ENCODE results near the gene HS3ST5. TPM values are rescaled to one million over a fixed set of nuclear protein-coding genes. Genes with fewer than 3 reads are reported as not detected.
"Not testable (repeated sequence)": the region's sequence is repeated elsewhere in the genome, so short reads cannot be mapped to it uniquely, and the experiment has no call there.

HS3ST5 gene
- total RNA-seq, 2 experiments from 2014 or later = not detected

DNA sequence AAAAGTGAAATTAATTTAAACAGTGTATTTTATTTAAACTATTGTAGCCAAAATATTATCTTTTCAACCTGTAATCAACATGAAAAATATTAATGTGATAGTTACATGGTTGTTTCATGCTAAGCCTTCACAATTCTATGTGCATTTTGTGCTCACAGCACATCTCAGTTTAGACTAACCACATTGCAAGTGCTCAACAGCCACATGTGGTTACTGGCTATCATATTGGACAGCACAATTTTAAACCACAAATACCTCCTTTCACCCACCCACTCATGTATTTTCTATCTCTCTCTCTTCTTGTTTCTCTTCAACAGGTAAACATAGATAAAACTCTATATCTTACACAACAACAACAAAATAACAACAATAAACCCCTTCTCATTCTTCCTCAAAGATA, 12.5 kb upstream of the HS3ST5 start:
- CTCF ChIA-PET = no interaction called here
- H3K9me3 Mint-ChIP-seq (ENCODE audit: low read depth) = no peaks in the 10 kb centered on the region
- H3K4me3 Mint-ChIP-seq = no peak overlapping the region
- H3K27me3 Mint-ChIP-seq = no peaks in the 10 kb centered on the region
- no peaks in the 10 kb centered on the region for H3K4me1 Mint-ChIP-seq
- ATAC-seq (no peak), DNase-seq (no peak)
- H3K36me3 Mint-ChIP-seq = no peaks in the 10 kb centered on the region
- H3K27ac Mint-ChIP-seq = no peak overlapping the region

DNA sequence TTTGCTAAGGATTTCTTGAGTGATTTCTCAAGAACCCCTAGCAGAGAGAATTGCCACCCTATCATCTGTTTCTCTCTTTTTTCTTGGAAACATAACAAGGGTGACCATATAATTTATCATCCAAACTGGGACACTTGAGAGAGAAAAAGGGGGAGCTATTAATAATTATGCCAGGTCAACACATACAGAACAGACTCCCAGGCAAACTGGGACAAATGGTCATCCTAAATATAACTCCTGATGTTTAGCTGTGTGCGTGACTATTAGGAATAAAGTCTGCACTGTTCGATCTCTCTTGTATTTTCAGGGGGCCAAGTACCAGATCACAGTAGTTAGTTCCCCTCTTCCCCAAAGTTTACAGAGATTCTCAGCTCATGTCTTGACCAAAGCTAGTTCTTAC, 11.7 kb upstream of the HS3ST5 start:
- CTCF ChIA-PET = no interaction called here
- no peak overlapping the region for H3K27ac Mint-ChIP-seq
- no peak for DNase-seq
- H3K27me3 Mint-ChIP-seq = no peaks in the 10 kb centered on the region
- H3K4me3 Mint-ChIP-seq = no peak overlapping the region
- ATAC-seq = no peak
- no peaks in the 10 kb centered on the region for H3K9me3 Mint-ChIP-seq (ENCODE audit: low read depth)
- H3K4me1 Mint-ChIP-seq = no peaks in the 10 kb centered on the region
- no peaks in the 10 kb centered on the region for H3K36me3 Mint-ChIP-seq

DNA sequence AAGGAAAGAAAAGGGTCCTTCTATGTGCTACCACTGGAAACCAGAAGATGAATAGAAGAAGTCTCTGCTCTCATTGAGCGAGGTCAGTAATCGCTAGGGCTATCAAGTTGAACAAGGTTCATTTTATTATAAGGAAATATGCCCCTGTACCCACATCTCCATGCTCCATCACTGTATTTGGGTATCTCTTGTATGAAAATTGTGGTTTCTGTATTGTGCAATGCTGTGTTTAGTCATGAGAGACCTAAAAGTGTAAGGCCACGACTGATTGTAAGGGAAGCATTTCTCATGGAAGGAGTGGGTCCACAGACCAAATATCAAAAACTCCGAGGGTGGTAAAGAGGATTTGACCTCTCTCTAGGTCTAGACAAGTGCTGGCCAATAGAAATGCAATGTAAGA, 3.6 kb upstream of the HS3ST5 start:
- peaks cover 26% of the 10 kb centered on the region for H3K27me3 Mint-ChIP-seq
- H3K4me3 Mint-ChIP-seq = no peak overlapping the region
- H3K9me3 Mint-ChIP-seq (ENCODE audit: low read depth) = no peaks in the 10 kb centered on the region
- H3K4me1 Mint-ChIP-seq = no peaks in the 10 kb centered on the region
- DNase-seq (no peak), ATAC-seq (no peak)
- H3K36me3 Mint-ChIP-seq = no peaks in the 10 kb centered on the region
- H3K27ac Mint-ChIP-seq = no peak overlapping the region
- CTCF ChIA-PET = no interaction called here

DNA sequence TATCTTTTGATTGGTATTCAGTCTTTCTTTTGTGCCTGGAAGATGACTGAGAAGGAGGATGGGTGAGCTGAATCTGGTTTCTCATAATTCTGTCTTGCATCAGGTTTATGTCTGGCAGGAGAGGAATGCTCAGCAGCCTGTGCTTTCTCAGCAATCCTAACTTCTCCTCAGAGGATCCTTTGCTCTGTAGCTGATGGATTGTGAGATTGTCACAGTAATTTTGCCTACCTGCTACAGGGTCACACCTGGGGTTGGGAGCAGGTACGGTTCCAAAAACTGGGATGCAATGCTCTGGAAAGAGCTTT, 2.1 kb upstream of the HS3ST5 start:
- Mint-ChIP-seq H3K36me3 (no peaks in the 10 kb centered on the region), H3K27ac (no peak overlapping the region), H3K4me3 (no peak overlapping the region), H3K27me3 (peaks cover 35% of the 10 kb centered on the region), H3K9me3 (ENCODE audit: low read depth) (no peaks in the 10 kb centered on the region), H3K4me1 (no peaks in the 10 kb centered on the region)
- no peak for ATAC-seq
- no peak for DNase-seq
- CTCF ChIA-PET = no interaction called here

DNA sequence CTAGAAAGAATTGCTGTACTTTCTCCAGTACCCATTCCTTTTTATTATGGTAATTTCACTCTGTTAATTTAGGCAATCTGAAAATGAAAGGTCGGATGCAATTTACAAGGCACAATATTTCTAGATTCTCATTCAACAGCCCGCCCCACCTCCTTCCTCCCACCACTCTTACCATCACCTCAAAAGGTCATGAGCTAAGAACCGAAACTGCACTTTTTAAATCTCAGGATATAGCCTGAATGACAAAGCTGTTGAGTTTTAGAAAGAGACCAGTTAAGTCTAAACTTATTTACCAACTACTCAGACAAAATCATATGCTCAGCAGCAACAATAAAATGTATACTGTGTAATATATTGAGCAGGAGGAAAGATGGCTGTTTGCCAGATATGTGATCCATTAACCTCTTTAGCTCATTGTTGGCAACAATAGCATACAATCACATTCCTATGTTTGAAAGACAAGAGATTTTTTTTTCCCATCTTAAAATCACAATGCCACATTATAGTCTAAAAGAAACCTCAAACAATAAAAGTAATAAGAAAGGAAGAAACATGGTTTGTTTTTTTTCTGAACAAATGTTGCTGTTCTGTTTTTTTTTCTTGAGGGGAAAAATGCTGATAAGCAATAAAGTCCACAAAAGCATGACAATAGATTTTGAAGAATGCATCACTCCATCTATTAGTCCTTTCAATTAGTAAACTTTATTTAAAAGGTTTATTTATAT, 1.6 kb upstream of the HS3ST5 start:
- no peak for ATAC-seq
- CTCF ChIA-PET = no interaction called here
- peaks cover 40% of the 10 kb centered on the region for H3K27me3 Mint-ChIP-seq

DNA sequence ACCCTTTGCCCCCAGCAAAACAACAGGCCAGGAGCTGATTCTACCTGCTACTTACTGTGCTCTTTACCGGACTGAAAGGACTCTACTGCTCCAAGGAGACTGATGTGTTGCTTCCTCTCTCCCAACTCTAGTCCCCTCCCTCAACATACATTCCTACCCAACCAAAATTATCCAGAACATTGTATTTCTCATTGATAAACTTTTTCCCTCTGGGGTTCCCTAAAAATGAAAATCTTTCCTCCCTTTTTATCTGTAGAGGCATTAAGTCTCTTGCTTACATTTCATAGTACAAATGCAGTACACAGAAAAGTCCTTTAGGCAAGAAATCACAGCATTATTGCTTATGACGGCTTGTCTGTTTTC, 940 bp upstream of the HS3ST5 start:
- Mint-ChIP-seq H3K36me3 (no peaks in the 10 kb centered on the region), H3K4me1 (no peaks in the 10 kb centered on the region), H3K9me3 (ENCODE audit: low read depth) (no peaks in the 10 kb centered on the region), H3K27ac (peak overlapping the region; percentile 13), H3K27me3 (peaks cover 41% of the 10 kb centered on the region), H3K4me3 (no peak overlapping the region)
- CTCF ChIA-PET = no interaction called here
- no peak for ATAC-seq
- DNase-seq = no peak

More for the DNA sequence above, 1.6 kb upstream of the HS3ST5 start:
- DNase-seq = no peak
- Mint-ChIP-seq H3K27ac (no peak overlapping the region), H3K36me3 (no peaks in the 10 kb centered on the region), H3K9me3 (ENCODE audit: low read depth) (no peaks in the 10 kb centered on the region), H3K4me3 (no peak overlapping the region), H3K4me1 (no peaks in the 10 kb centered on the region)

DNA sequence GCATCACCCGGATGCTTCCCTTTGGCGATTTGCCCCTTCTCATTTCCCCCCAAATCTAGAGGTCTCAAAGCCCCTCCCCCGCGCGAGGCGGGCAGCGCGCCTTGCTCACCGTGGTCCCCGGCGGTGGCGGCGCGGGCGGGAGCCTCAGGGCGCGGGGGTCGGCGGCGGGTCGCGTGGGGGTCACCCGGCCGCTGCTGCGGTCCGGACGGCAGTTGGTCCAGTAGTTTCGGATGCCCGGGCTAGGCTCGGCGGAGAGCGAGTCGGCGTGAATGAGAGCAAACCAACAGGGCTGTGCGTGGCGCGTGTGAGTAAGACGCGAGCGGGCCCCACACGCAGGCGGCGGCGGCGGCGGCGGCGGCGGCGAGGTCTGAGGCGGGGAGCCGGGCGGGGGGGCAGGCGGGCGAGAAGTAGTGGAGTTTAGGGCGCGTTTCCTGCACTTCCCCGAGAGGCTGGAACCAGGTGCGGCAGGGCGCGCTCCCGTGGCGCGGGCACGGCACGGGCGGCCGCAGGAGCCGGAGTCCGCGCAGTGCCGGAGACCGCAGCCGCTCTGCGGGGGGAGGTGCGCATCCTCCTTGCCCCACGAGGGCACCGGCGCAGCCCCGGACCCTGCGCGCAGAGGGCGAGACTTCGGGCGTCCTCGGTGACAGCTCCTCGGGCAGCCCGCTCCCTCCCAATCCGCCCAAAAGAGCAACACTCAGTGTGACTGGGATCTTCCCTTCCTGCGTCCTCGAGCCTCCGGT, 567 bp downstream of the HS3ST5 start:
- DNase-seq (no peak), ATAC-seq (no peak)
- no peaks in the 10 kb centered on the region for H3K36me3 Mint-ChIP-seq
- no peaks in the 10 kb centered on the region for H3K9me3 Mint-ChIP-seq (ENCODE audit: low read depth)
- H3K4me1 Mint-ChIP-seq = no peaks in the 10 kb centered on the region
- H3K4me3 Mint-ChIP-seq = no peak overlapping the region
- no peak overlapping the region for H3K27ac Mint-ChIP-seq
- CTCF ChIA-PET = no interaction called here
- H3K27me3 Mint-ChIP-seq = peaks cover 41% of the 10 kb centered on the region

DNA sequence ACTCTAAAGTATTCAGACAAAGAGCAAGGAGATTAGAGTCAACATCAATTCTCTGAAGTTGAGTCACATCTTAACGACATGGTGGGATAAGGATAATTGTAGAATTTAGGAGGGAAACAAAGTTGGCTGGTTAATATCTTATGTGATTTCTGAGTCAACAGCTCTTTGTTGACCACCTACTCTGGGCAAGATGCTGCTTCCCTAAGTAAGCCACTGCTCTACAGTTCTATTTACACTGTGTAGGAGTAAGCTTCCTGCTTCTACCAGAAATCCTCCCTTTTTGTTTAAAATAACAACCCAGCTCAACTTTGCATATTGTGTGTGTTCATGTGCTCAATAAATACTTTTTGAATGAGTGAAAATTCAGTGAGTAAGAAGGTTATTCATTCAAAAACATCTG, 3.1 kb downstream of the HS3ST5 start:
- Mint-ChIP-seq H3K36me3 (no peaks in the 10 kb centered on the region), H3K27me3 (peaks cover 36% of the 10 kb centered on the region), H3K9me3 (ENCODE audit: low read depth) (no peaks in the 10 kb centered on the region), H3K27ac (no peak overlapping the region), H3K4me3 (no peak overlapping the region), H3K4me1 (no peaks in the 10 kb centered on the region)
- DNase-seq (no peak), ATAC-seq (no peak)
- CTCF ChIA-PET = no interaction called here

DNA sequence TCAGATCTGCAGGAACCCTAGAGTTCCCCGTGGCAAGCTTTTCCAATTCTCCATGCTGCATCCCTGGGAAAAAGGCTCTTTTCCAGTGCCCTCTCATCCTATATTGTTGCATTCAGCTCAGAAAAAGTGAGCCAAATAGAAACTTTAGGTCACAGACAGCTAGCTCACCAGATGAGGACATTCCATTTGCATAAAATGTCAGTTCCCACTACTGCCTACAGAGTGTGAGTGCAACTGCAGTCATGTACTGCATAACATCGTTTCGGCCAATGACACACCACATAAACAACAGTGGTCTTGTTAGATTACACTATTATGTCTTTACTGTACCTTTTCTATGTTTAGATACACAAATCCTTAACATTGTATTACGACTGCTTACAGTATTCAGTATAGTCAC, 8.6 kb downstream of the HS3ST5 start:
- H3K36me3 Mint-ChIP-seq = no peaks in the 10 kb centered on the region

DNA sequence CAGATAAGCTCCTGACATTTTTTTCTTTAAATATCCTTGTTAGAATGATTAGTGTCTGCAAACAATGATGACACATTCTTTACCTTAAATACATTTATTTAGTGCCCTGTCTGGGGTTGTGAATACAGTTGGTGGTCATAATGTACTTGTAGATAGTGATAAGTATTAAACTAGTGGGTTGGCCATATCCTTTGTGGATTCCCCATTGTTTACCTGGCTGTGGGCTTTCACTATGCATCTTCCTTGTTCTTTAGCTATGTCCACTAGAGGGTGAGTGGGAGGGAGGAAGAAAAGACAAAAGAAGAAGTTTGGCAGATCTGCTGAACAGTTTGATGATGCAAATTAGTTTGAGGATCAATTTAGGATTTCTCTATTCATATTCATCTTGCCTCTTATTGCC, 15.7 kb downstream of the HS3ST5 start:
- Mint-ChIP-seq H3K36me3 (no peaks in the 10 kb centered on the region), H3K4me3 (no peak overlapping the region), H3K27me3 (no peaks in the 10 kb centered on the region), H3K9me3 (ENCODE audit: low read depth) (no peaks in the 10 kb centered on the region), H3K27ac (no peak overlapping the region), H3K4me1 (no peaks in the 10 kb centered on the region)
- CTCF ChIA-PET = no interaction called here
- DNase-seq = no peak
- no peak for ATAC-seq

More for the DNA sequence above, 8.6 kb downstream of the HS3ST5 start:
- Mint-ChIP-seq H3K27ac (no peak overlapping the region), H3K27me3 (no peaks in the 10 kb centered on the region), H3K4me3 (no peak overlapping the region), H3K9me3 (ENCODE audit: low read depth) (no peaks in the 10 kb centered on the region), H3K4me1 (no peaks in the 10 kb centered on the region)
- CTCF ChIA-PET = no interaction called here
- ATAC-seq = no peak
- DNase-seq = no peak

DNA sequence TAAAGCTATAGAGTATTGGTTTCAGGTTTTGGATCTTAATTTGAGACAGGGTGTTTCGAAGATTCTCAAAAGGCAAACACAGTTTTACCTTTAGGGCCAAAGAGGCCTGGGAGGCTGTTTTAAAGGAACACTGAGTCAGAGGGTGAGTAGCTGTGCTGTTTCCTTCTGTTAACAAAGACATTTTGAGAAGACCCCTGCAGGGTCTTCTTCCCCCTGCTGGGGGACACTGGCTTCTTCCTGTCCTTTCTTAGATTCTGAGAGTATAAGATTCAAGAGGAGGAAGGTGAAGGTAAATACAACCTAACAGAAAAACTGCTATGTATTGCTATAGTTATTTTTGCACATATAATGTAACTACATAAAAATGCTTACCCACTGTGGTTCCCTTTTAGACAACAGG, 19.0 kb downstream of the HS3ST5 start:
- Mint-ChIP-seq H3K4me3 (no peak overlapping the region), H3K27me3 (no peaks in the 10 kb centered on the region), H3K9me3 (ENCODE audit: low read depth) (no peaks in the 10 kb centered on the region), H3K27ac (no peak overlapping the region), H3K4me1 (no peaks in the 10 kb centered on the region), H3K36me3 (no peaks in the 10 kb centered on the region)
- no peak for ATAC-seq
- no peak for DNase-seq
- CTCF ChIA-PET = no interaction called here

DNA sequence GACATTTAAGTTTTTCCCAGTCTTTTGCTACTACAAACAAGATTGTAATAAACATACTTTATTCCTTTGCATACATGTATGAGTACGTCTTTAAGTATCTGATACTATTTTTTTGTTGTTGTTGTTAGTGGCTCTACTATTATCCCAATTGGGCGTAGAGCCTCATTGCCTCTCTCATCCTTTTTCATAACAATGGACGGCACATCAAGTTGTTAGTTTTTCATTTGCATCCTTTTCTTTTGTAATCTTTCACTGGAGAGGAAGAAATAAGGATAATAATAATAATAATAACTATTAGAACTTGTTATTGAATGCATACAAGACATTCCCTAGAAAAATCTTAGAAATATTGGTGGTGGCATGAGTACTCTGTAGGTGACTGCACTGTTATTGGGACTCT, 23.1 kb downstream of the HS3ST5 start:
- no peak overlapping the region for H3K27ac Mint-ChIP-seq
- no peaks in the 10 kb centered on the region for H3K9me3 Mint-ChIP-seq (ENCODE audit: low read depth)
- no peak overlapping the region for H3K4me3 Mint-ChIP-seq
- CTCF ChIA-PET = no interaction called here
- H3K27me3 Mint-ChIP-seq = no peaks in the 10 kb centered on the region
- no peak for ATAC-seq
- H3K36me3 Mint-ChIP-seq = no peaks in the 10 kb centered on the region
- no peaks in the 10 kb centered on the region for H3K4me1 Mint-ChIP-seq
- DNase-seq = no peak

DNA sequence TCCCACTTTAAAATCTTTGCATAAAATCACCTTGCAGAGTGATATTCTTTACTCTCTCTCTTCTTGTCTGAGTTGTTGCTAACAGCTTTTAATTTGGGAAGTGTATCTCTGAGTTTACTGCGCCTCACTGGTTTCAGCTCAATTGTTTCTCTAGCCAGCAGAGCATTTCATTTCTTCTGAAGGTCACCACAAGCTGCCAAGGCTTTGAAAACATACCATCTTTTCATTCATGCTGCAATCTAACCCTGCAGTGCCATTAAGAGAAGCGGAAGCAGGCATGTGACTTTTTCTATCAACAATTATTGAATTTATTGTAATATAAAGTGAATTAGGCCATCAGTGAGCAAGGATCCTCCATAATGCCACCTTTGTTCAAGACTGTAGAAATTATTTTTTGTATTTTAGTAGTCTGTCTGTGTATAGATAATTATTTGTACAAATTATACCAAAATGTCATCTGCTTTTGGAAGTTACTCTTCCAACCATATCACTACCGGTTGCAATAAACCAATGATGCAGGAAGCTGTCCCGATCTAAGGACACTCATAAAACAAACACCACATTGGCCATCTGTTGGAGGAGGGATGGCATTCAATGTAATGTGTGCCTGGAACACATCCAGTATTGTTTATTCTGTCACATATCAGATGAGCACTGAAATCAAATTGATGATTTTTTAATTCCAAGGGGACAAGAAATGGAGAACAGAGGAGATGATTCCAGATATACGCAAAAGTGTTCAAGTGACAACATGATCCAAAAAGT, 26.8 kb downstream of the HS3ST5 start:
- Mint-ChIP-seq H3K4me3 (no peak overlapping the region), H3K27ac (no peak overlapping the region)
- CTCF ChIA-PET = no interaction called here

DNA sequence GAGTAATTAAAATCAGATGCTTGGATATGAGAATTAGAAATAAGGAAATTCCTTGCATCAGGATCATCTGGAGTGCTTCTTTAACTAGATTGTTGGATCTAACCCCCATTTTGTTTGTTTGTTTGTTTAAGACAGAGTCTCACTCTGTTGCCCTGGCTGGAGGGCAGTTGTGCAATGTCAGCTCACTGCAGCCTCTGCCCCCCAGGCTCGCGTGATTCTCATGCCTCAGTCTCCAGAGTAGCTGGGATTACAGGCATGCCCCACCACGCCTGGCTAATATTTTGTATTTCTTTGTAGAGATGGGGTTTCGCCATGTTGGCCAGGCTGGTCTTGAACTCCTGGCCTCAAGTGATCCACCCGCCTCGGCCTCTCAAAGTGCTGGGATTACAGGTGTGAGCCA, 29.0 kb downstream of the HS3ST5 start:
- H3K9me3 Mint-ChIP-seq (ENCODE audit: low read depth); H3K4me1 Mint-ChIP-seq; H3K27me3 Mint-ChIP-seq; H3K27ac Mint-ChIP-seq; H3K4me3 Mint-ChIP-seq; ATAC-seq; CTCF ChIA-PET; DNase-seq; H3K36me3 Mint-ChIP-seq: not testable (repeated sequence)

More for the DNA sequence above, 26.8 kb downstream of the HS3ST5 start:
- ATAC-seq (no peak), DNase-seq (no peak)
- Mint-ChIP-seq H3K4me1 (no peaks in the 10 kb centered on the region), H3K27me3 (no peaks in the 10 kb centered on the region), H3K36me3 (no peaks in the 10 kb centered on the region), H3K9me3 (ENCODE audit: low read depth) (no peaks in the 10 kb centered on the region)
